Endometrial microvascular endothelial cells (primary cell): ENCODE measurements around the gene ACKR3. TPM values are rescaled to one million over a fixed set of nuclear protein-coding genes. Genes with fewer than 3 reads are reported as not detected.

ENCODE experiments used
- in situ Hi-C: cut with HindIII; loops from 2 replicates; pipeline ENCODE4 v1.10.0; 2017; ENCODE audit warnings: low sequenced_read_pairs, low pct_unique_long_range_greater_than_20kb; ENCODE audit errors: inconsistent ontology term
- total RNA-seq: library from RNA; depleted of rRNA; stranded (reverse); fragments of >200 nt; gene quantifications from one replicate; pipeline ENCODE4 v1.2.3, GENCODE V29; 2015; ENCODE audit errors: inconsistent ontology term

Gene ACKR3
- total RNA-seq, 1 donor from 2014 or later, result 1.1 TPM

DNA sequence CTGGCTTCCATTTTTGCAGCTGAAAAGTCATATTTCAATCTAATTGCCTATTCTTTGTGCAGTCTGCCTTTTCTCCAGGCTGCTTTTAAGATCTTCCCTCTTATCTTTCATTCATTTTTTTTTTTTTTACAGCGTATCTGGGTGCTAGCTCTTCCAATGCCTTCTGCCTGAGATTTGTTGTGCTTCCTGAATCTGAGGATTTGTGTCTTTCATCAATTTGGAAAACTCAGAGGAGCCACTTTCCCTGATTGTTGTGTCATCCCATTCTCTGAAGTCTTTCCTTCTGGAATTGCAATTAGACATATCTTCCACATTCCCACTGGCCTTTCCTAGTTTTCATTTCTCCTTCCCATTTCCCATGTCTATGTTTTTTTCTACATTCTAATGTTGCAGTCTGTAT, 21.9 kb upstream of the ACKR3 start:
- in situ Hi-C loops, result no loop called here

DNA sequence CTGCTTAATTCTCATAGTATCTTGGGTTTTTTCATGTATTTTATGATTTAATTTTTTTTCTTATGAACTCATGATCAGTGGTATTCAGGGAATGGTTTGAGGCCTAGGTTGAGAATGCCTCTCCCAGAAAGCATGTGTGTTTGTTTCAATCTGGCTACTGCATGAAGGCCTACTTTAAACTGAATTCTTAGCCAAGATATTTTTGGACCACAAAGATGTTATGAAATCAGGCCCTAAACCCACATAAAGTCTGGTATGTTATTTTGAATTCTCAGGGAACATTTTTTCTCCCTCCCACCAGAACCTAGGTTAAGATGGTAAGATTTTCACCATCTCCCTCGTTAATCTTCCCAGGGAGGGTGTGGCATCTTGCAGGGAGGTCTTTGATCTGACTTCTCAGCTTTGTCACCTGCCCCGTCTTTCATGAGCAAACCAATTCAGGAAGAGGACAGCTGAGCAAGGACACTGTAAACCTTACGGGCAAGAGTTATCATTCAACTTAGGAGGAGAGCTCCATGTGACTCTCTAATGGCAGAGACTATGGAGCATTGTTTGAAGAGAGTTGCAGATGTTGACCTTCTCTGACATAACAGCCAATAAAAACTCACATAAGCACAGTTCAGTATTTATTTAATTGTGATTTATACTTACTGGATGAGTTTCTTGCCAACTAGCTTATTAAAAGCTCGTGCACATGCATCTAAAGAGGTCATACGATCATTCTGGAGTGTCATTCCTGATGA, 21.3 kb upstream of the ACKR3 start:
- in situ Hi-C loops, result no loop called here

DNA sequence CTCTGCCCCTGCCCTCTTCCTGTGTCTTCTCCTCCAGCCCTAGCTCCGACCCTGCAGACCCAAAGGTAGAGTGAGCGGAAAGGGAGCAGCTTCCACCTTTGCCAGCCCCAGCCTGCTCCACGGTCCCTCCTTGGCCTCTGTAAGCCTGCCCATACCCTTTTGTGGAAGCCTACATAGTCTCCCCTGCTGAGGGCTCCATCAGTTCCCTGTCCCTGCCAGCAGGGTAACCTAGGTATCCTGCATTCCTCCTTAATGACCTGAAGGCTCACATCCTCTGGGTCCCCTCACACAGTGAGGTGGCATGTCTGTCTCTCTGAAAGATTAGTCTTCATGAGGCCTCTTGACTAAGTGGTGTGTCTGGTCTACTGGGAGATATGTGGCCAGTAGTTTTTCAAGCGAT, 20.5 kb upstream of the ACKR3 start:
- in situ Hi-C loops, result no loop called here

GRCh38 chr2:236550290-236550689, 19.3 kb upstream of the ACKR3 start:
- in situ Hi-C loops, result no loop called here

- in situ Hi-C loops, result no loop called here
Observed at GRCh38 chr2:236550701-236551465, 18.7 kb upstream of the ACKR3 start.

GRCh38 chr2:236551471-236552211, 18.0 kb upstream of the ACKR3 start:
- in situ Hi-C loops, result no loop called here

DNA sequence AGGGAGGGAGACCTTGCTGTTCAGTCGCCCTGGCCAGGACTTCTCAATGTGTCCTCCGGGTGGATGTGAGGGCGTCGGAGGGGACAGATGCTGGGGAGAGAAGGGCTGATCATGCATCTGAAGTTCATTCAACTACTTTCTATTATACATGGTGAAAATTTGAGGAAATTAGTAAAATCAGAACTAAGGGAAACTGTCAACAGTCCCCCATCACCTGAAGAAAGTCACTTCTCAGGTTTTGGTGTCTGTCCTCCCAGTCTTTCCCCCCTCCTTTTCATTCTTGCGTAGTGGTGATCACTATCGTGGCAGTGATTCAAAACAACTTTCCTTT, 17.4 kb upstream of the ACKR3 start:
- in situ Hi-C loops, result no loop called here

DNA sequence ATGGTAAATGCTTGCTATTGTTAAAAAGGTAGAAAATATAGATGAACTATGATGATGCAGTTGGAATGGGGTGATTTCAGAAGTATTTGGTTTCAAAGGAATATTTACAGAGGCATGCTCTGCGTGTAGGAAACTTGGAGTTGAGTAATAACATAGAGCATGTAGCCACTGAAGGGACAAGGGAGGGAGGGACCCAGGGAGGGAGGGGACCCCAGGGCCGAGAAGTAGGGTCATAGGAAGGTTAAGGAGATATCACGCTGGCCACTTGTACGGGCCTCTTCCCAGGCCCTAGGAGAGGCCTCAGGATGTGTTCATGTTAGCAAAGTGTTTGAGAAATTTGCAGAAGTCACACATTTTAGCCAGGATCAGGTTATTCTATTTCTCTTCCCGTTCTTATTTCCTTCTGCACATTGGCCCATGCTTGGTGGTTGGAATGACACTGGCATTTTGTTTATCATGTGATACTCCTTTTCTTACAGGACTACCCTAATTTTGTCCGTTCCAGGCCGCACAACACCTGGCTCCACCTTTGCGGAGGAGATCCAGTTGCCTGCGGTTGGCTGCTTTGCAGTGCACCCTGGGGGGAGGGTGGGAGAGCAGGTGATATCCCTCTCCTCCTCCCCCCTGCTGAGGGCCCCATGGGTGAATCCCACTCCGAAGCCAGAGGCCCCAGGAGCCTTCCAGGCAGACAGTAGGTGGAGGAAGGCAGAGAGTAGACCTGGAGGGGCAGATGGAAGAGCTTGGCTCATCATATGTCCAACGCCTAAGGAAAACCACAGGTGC, 16.9 kb upstream of the ACKR3 start:
- in situ Hi-C loops, result no loop called here

- in situ Hi-C loops, result no loop called here
Observed at GRCh38 chr2:236553522-236553921, 16.1 kb upstream of the ACKR3 start.

DNA sequence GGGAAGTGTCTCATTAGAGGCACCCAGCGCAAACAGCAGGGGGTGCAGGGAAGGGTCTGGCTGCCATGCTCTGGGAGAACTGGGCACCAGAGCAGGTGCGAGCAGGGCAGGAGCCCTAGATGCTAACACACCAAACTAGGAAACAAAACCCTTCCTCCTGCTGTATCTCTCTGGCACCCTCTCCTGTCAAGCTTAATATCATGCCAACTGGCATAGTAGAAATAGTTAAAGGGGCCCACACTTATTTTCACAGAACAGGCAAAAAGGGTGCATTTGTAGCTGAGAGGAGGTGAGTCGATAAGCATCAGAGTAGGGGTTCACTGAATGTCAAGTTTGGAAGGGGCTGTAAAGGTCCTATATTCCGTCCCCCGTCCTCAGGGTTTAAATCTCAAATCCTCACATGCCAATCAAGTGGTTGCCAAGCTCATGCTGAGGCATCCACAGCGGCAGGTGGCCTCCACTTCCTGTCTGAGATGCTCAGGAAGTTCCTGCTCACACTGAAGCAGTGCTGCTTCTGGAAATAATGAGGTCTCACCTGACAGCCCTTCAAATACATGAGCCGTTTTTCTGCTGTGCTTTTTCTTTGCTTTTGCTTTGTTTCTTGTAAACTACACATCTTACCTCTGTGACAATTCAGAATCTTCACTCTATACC, 14.9 kb upstream of the ACKR3 start:
- in situ Hi-C loops, result no loop called here

DNA sequence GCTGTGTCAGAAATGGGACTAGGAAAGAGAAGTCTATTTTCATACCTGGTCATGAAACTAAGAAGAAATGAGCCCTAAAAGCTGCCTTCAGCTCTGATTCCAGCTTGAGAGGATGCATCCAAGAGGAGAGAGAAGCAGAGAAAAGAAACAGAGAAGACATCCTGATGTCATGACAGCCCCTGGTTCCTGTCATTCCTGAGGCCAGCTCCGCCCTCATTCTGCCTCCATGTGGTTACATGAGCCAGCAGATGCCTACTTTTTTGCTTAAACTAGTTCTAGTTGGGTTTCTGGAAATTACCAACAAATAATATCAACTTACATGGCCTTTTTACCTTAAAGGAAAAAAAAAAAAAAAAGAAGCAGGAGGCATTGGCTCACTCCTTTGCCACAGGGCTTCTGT, 14.1 kb upstream of the ACKR3 start:
- in situ Hi-C loops, result no loop called here

DNA sequence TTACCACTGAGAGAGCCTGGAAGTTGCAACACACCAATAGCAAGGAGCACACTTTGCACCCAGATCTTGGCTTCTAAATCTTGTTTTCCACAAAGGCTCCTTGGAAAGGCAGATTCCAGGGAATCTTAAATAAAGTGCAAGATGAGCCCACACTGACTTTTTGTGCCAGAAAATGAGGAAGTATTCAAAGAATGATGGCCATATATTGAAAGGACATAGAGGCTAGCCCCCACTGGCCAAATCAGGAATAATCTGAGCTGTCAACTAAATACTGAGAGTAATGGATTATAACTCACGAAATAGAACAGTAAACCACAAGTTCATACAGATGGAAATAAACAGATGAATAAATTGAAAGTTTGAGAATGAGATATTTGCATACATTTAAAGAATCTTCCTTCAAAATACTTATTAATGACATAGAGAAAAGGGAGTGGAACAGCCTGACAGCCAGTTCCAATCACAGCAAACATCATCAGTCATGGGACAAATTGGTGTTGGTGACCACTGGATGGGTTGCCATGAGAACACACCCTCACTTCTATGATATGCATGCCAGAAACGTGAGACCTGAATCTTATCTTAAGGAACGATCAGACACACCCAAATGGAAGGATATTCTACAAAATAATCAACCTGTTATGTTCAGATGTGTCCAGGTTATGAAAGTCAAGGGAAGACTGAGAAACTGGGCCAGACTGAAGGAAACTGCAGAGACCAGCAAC, 12.2 kb upstream of the ACKR3 start:
- in situ Hi-C loops, result no loop called here

- in situ Hi-C loops, result no loop called here
Observed at GRCh38 chr2:236558036-236558435, 11.6 kb upstream of the ACKR3 start.

- in situ Hi-C loops, result no loop called here
Observed at GRCh38 chr2:236558993-236559978, 10.3 kb upstream of the ACKR3 start.

DNA sequence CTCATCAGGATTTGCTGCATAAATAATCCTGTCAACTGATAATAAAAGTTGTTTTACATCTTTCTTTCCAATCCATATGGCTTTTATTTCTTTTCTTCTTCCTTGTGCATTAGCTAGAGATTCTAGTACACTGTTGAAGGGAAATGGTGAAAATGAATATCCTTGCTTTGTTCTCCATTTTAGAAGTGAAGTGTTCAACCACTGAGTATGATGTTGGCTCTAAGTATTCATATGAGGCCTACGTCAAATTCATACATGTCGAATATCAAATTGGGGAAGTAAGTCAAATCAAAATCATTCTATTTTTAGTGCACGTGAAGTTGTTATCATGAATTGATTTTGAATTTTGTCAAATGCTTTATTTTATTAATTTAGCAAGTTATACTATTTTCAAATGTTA, 7.8 kb upstream of the ACKR3 start:
- in situ Hi-C loops, result no loop called here

- in situ Hi-C loops, result no loop called here
Observed at GRCh38 chr2:236562434-236562833, 7.2 kb upstream of the ACKR3 start.

GRCh38 chr2:236563953-236564352, 5.7 kb upstream of the ACKR3 start:
- in situ Hi-C loops, result no loop called here
